Rectal smooth muscle tissue (tissue), 1 donor: ENCODE measurements around the gene CRK.
"Not testable (repeated sequence)": the region's sequence is repeated elsewhere in the genome, so short reads cannot be mapped to it uniquely, and the experiment has no call there.

Source experiments
- H3K27ac ChIP-seq: one replicate; pipeline ENCODE4 v1.7.0; 2013; ENCODE audit warnings: low read depth, low read length, inconsistent platforms
- H3K27me3 ChIP-seq: one replicate; pipeline ENCODE4 v1.7.0; 2013; ENCODE audit warnings: low read length; ENCODE audit not compliant: control insufficient read depth, insufficient read depth
- H3K36me3 ChIP-seq: one replicate; pipeline ENCODE4 v1.7.0; 2013; ENCODE audit warnings: low read length; ENCODE audit not compliant: control insufficient read depth, insufficient read depth
- H3K4me1 ChIP-seq: one replicate; pipeline ENCODE4 v1.7.0; 2013; ENCODE audit warnings: low read length; ENCODE audit not compliant: control insufficient read depth, insufficient read depth
- H3K4me3 ChIP-seq: one replicate; pipeline ENCODE4 v1.7.0; 2013; ENCODE audit warnings: low read length
- H3K9ac ChIP-seq: one replicate; pipeline ENCODE4 v1.7.0; 2013; ENCODE audit warnings: low read length

The CRK gene

GRCh38 chr17:1379930-1380313 is 76.1 kb downstream of the CRK start:
- Histone ChIP-seq H3K4me1 (peaks cover 49% of the 10 kb centered on the region), H3K9ac (no peak overlapping the region), H3K27ac (peak overlapping the region; percentile 42), H3K4me3 (peak overlapping the region; percentile 24), H3K27me3 (no peaks in the 10 kb centered on the region), H3K36me3 (no peaks in the 10 kb centered on the region)

- Histone ChIP-seq H3K4me3 (no peak overlapping the region), H3K27me3 (no peaks in the 10 kb centered on the region), H3K36me3 (no peaks in the 10 kb centered on the region), H3K9ac (no peak overlapping the region), H3K27ac (peak overlapping the region; percentile 40), H3K4me1 (peaks cover 50% of the 10 kb centered on the region)
Measured at GRCh38 chr17:1379208-1379929, 76.7 kb downstream of the CRK start.

GRCh38 chr17:1378476-1378860 is 77.6 kb downstream of the CRK start:
- H3K27ac ChIP-seq, result peak overlapping the region; percentile 3
- not testable (repeated sequence) for H3K27me3 ChIP-seq, H3K9ac ChIP-seq, H3K4me3 ChIP-seq, H3K36me3 ChIP-seq
- peaks cover 55% of the 10 kb centered on the region for H3K4me1 ChIP-seq

DNA sequence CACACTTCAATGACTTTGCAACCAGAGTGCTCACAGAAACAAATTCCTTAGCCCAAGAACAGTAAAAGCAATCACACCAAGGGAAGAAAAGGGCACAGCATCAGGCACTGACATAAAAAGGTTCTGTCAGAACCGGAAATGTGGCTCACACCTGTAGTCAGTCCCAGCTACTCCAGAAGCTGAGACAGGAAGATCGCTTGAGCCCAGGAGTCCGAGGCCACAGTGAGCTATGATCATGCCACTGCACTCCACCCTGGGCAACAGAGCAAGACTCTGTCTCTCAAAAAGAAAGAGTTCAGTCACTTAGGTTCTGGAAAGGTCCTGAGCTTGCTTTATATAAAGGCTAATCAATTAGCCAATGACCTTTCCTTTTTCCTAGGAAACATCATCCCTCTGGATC is 78.7 kb downstream of the CRK start:
- peaks cover 55% of the 10 kb centered on the region for H3K4me1 ChIP-seq
- peaks cover 3% of the 10 kb centered on the region for H3K36me3 ChIP-seq
- no peak overlapping the region for H3K4me3 ChIP-seq
- no peaks in the 10 kb centered on the region for H3K27me3 ChIP-seq
- H3K27ac ChIP-seq, result peak overlapping the region; percentile 51
- no peak overlapping the region for H3K9ac ChIP-seq

GRCh38 chr17:1376061-1376460 is 80.0 kb downstream of the CRK start:
- H3K27me3 ChIP-seq, result no peaks in the 10 kb centered on the region
- H3K9ac ChIP-seq, result no peak overlapping the region
- H3K36me3 ChIP-seq, result peaks cover 3% of the 10 kb centered on the region
- H3K27ac ChIP-seq, result peak overlapping the region; percentile 66
- H3K4me1 ChIP-seq, result peaks cover 63% of the 10 kb centered on the region
- no peak overlapping the region for H3K4me3 ChIP-seq

GRCh38 chr17:1375615-1376014 is 80.4 kb downstream of the CRK start:
- Histone ChIP-seq H3K27ac (peak overlapping the region; percentile 66), H3K27me3 (no peaks in the 10 kb centered on the region), H3K36me3 (peaks cover 3% of the 10 kb centered on the region), H3K4me3 (no peak overlapping the region), H3K4me1 (peaks cover 60% of the 10 kb centered on the region), H3K9ac (no peak overlapping the region)

DNA sequence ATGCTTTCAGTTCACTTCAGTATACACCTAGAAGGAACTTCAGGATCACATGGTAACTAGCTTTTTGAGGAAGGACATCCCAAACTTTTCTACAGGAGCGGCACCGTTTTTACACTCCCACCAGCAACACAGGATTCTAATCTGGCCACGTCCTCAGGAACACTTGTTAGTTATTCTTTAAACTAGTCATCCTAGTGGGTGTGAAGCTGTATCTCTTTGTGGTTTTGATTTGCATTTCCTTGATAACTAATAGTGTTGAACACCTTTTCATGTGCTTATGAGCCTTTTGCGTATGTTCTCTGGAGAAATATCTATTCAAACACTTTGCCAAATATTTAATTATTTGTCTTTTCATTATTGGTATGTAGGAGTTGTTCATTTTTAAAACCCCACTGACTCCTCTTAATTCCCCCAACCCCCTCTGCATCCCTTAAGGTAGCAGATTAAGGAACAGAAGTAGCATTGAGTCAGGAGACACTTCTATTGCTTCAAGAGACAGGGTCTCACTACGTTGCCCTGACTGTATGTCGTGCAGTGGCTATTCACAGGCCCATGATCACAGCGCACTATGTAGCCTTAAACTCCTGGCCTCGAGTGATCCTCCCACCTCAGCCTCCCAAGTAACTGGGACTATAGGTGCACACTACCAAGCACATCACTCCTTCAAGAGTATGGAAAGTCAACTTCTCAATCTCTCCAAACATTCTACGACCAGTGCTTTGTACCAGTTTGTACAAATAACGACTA is 81.4 kb downstream of the CRK start:
- H3K4me1 ChIP-seq, result peaks cover 51% of the 10 kb centered on the region
- H3K36me3 ChIP-seq, result peaks cover 3% of the 10 kb centered on the region
- peak overlapping the region; percentile 16 for H3K4me3 ChIP-seq
- H3K9ac ChIP-seq, result no peak overlapping the region
- peak overlapping the region; percentile 33 for H3K27ac ChIP-seq
- no peaks in the 10 kb centered on the region for H3K27me3 ChIP-seq

DNA sequence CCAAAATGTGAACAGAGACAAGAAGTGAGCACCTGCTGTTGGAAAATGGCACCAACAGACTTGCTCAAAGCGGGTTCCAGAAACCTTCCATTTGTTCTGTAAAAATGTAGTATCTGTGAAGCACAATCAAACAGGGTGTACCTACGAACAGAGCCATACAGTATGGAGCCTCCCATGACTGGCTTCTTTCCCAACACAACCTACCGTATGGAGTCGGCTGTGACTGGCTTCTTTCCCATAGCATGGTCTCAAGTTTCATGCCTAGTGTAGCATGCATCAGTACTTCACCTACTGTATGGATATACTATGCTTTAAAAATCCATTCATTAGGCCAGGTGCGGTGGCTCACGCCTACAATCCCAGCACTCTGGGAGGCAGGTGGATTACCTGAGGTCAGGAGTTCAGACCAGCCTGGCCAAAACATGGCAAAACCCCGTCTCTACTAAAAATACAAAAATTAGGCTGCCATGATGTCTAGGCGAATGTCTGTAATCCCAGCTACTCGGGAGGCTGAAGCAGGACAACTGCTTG is 82.3 kb downstream of the CRK start:
- H3K27ac ChIP-seq, result peak overlapping the region; percentile 33

GRCh38 chr17:1372618-1373017 is 83.4 kb downstream of the CRK start:
- H3K27ac ChIP-seq, result no peak overlapping the region
- H3K36me3 ChIP-seq, result peaks cover 4% of the 10 kb centered on the region
- H3K9ac ChIP-seq, result no peak overlapping the region
- peaks cover 37% of the 10 kb centered on the region for H3K4me1 ChIP-seq
- no peaks in the 10 kb centered on the region for H3K27me3 ChIP-seq
- H3K4me3 ChIP-seq, result no peak overlapping the region

More for the DNA sequence above, 82.3 kb downstream of the CRK start:
- Histone ChIP-seq H3K4me3 (no peak overlapping the region), H3K36me3 (peaks cover 4% of the 10 kb centered on the region), H3K9ac (no peak overlapping the region), H3K4me1 (peaks cover 42% of the 10 kb centered on the region), H3K27me3 (no peaks in the 10 kb centered on the region)

DNA sequence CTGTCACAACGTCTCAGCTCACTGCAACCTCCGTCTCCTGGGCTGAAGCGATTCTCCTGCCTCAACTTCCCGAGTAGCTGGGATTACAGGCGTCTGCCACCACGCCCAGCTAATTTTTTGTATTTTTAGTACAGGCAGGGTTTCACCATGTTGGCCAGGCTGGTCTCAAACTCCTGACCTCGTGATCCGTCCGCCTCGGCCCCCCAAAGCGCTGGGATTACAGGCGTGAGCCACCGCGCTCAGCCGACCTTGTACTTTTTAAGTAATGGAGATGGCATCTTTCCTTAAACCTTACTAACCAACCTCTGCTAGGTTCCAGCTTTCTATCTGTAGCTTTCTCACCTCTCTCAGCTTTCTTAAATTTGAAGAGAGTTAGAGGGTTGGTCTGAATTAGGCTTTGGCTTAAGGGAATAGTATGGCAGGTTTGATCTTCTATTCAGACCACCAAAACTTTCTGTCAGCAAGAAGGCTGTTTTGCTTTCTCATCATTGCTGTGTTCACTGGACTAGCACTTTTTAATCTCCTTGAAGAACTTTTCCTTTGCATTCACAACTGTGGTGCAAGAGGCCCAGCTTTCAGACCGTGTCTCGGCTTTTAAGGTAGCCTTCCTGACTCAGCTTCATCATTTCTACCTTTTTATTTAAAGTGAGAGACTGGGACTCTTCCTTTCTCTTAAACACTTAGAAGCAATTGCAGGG is 84.0 kb downstream of the CRK start:
- Histone ChIP-seq H3K4me3 (no peak overlapping the region), H3K36me3 (peaks cover 4% of the 10 kb centered on the region), H3K27ac (no peak overlapping the region), H3K4me1 (peaks cover 32% of the 10 kb centered on the region), H3K27me3 (no peaks in the 10 kb centered on the region), H3K9ac (no peak overlapping the region)
